HepG2 (cell line): ENCODE data around the gene CES3. TPM values are rescaled to one million over a fixed set of nuclear protein-coding genes. Genes with fewer than 3 reads are reported as not detected.

Source experiments
- ARID5B ChIP-seq: IDR thresholded peaks from 2 replicates; pipeline ENCODE4 v1.4.0; 2020; ENCODE audit warnings: mild to moderate bottlenecking, missing genetic modification reagents
- BHLHE40 ChIP-seq: IDR thresholded peaks from 2 replicates; pipeline ENCODE4 v1.6.1; 2011; ENCODE audit warnings: low read length, improper control_type of control experiment
- BRF2 ChIP-seq: sonication (generic); formaldehyde crosslinking; IDR thresholded peaks from 2 replicates; pipeline ENCODE4 v1.8.1; 2022; ENCODE audit warnings: mild to moderate bottlenecking, missing genetic modification reagents
- CHD4 ChIP-seq: fragments of 200-600 bp; sonication (generic); IDR thresholded peaks from 2 replicates; pipeline ENCODE4 v1.7.0; 2017; ENCODE audit warnings: mild to moderate bottlenecking, low read length, borderline replicate concordance
- FOSL1 ChIP-seq: sonication (generic); formaldehyde crosslinking; IDR thresholded peaks from 2 replicates; pipeline ENCODE4 v1.9.0; 2021; ENCODE audit warnings: missing genetic modification reagents, borderline replicate concordance
- FOXJ3 ChIP-seq: sonication (generic); formaldehyde crosslinking; IDR thresholded peaks from 2 replicates; pipeline ENCODE4 v1.4.0; 2020; ENCODE audit warnings: missing genetic modification reagents, mild to moderate bottlenecking, borderline replicate concordance
- GLMP ChIP-seq: sonication (generic); formaldehyde crosslinking; IDR thresholded peaks from 2 replicates; pipeline ENCODE4 v1.9.0; 2021; ENCODE audit warnings: missing genetic modification reagents, mild to moderate bottlenecking, borderline replicate concordance
- KDM5B ChIP-seq: sonication (generic); formaldehyde crosslinking; IDR thresholded peaks from 2 replicates; pipeline ENCODE4 v1.4.0; 2020; ENCODE audit warnings: missing genetic modification reagents, mild to moderate bottlenecking, borderline replicate concordance
- MAX ChIP-seq: IDR thresholded peaks from 2 replicates; pipeline ENCODE4 v1.6.1; 2012; ENCODE audit warnings: inconsistent platforms
- NFIC ChIP-seq: IDR thresholded peaks from 2 replicates; pipeline ENCODE4 v1.6.1; 2012; ENCODE audit warnings: mild to moderate bottlenecking, low read length, inconsistent platforms
- RARG ChIP-seq: sonication (generic); formaldehyde crosslinking; IDR thresholded peaks from 2 replicates; pipeline ENCODE4 v1.4.0; 2020; ENCODE audit warnings: low read depth, mild to moderate bottlenecking, missing genetic modification reagents
- SNAPC5 ChIP-seq: sonication (generic); formaldehyde crosslinking; IDR thresholded peaks from 2 replicates; pipeline ENCODE4 v1.8.1; 2023; ENCODE audit warnings: mild to moderate bottlenecking, missing genetic modification reagents, borderline replicate concordance
- SRSF9 ChIP-seq: fragments of 200-400 bp; formaldehyde crosslinking; IDR thresholded peaks from 2 replicates; pipeline ENCODE4 v1.6.1; 2018; ENCODE audit warnings: borderline replicate concordance, mild to moderate bottlenecking, low read depth, low read length; ENCODE audit not compliant: insufficient read depth, poor library complexity, severe bottlenecking
- ZBTB4 ChIP-seq: sonication (generic); formaldehyde crosslinking; IDR thresholded peaks from 2 replicates; pipeline ENCODE4 v1.4.0; 2020; ENCODE audit warnings: missing genetic modification reagents, mild to moderate bottlenecking, borderline replicate concordance
- ZNF235 ChIP-seq: sonication (generic); formaldehyde crosslinking; IDR thresholded peaks from 2 replicates; pipeline ENCODE4 v1.8.1; 2023; ENCODE audit warnings: mild to moderate bottlenecking, missing genetic modification reagents, borderline replicate concordance
- ZNF317 ChIP-seq: sonication (generic); formaldehyde crosslinking; IDR thresholded peaks from 2 replicates; pipeline ENCODE4 v1.5.0; 2020; ENCODE audit warnings: mild to moderate bottlenecking, missing genetic modification reagents
- ZNF441 ChIP-seq: sonication (generic); formaldehyde crosslinking; IDR thresholded peaks from 2 replicates; pipeline ENCODE4 v1.7.0; 2021; ENCODE audit warnings: missing genetic modification reagents, borderline replicate concordance
- ZNF780A ChIP-seq: sonication (generic); formaldehyde crosslinking; IDR thresholded peaks from 2 replicates; pipeline ENCODE4 v1.8.0; 2022; ENCODE audit warnings: mild to moderate bottlenecking, missing genetic modification reagents, moderate library complexity
- ZNF850 ChIP-seq: sonication (generic); formaldehyde crosslinking; conservative IDR thresholded peaks from 2 replicates; pipeline ENCODE4 v1.9.0; 2021; ENCODE audit warnings: mild to moderate bottlenecking, missing genetic modification reagents
- polyA plus RNA-seq, 8 experiments: library from polyadenylated mRNA; depleted of rRNA in 3 of 8; stranded (reverse) in 7 of 8; unstranded in 1 of 8; fragments of >200 nt; fragmentation: Illumina TruSeq in 4 of 8; extraction: Trizol in 4 of 8; gene quantifications; 2 replicates each; pipeline versions ENCODE4 v1.2.1 to v1.2.3, GENCODE V29; 2011 to 2016; ENCODE audit warnings: low read depth in 4 of 8, missing spikeins in 1 of 8, mixed read lengths in 1 of 8; ENCODE audit not compliant: insufficient read depth in 1 of 8
- total RNA-seq, 5 experiments: library from RNA; depleted of rRNA; stranded (reverse); fragments of >200 nt; fragmentation: Illumina TruSeq; extraction: Trizol; gene quantifications; 2 replicates each; pipeline ENCODE4 v1.2.3, GENCODE V29; 2016; ENCODE audit warnings: low read depth in 1 of 5

Gene CES3
- total and polyA plus RNA-seq, 2 of the 13 experiments (the other 11 are each of a cell fraction or from before 2014, with no cell fraction given) = 6.6 to 17.4 TPM

GRCh38 chr16:66996324-66996982, 35.4 kb downstream of the CES3 start (continued):
- no peak for TF ChIP-seq ZBTB4 (CRISPR knock-in tag)
- TF ChIP-seq FOSL1 (CRISPR knock-in tag) = no peak
- no peak for TF ChIP-seq BHLHE40
- no peak for TF ChIP-seq ZNF441 (CRISPR knock-in tag)
- no peak for TF ChIP-seq CHD4
- no peak for TF ChIP-seq NFIC
- TF ChIP-seq ZNF850 (CRISPR knock-in tag) = no peak
- TF ChIP-seq KDM5B (CRISPR knock-in tag) = peak; percentile 52; the same call in 1 of the 2 replicates
- no peak for TF ChIP-seq RARG
- no peak for TF ChIP-seq BRF2 (CRISPR knock-in tag)
- TF ChIP-seq ARID5B (CRISPR knock-in tag) = peak; percentile 89
- TF ChIP-seq ZNF317 (CRISPR knock-in tag) = peak; percentile 65; the same call in 1 of the 2 replicates
- TF ChIP-seq SNAPC5 (CRISPR knock-in tag) = no peak
- TF ChIP-seq GLMP (CRISPR knock-in tag) = no peak
- TF ChIP-seq ZNF235 (CRISPR knock-in tag) = no peak
- TF ChIP-seq SRSF9 = no peak
- peak; percentile 90; the same call in 1 of the 2 replicates for TF ChIP-seq FOXJ3
- no peak for TF ChIP-seq ZNF780A
- TF ChIP-seq MAX = 0 out of 2 replicates have a peak, but pooled peaks have one; percentile 13
